ENCODE data around the gene ADAMTS12. TPM values are rescaled to one million over a fixed set of nuclear protein-coding genes. Genes with fewer than 3 reads are reported as not detected.
A peak's percentile ranks its signal among the peaks of the same experiment; 100 is the strongest.

ADAMTS12 gene
- total and polyA plus RNA-seq, 2 donors (not counting 1 experiment from before 2014, with no cell fraction given), result 10.7 to 44.8 TPM

- Histone ChIP-seq H3K27ac (ENCODE audit: insufficient read depth, low read length) (no peak overlapping the region), H3K4me3 (replicated peaks in 1 of 4; ENCODE audit: control extremely low read depth in 1 of 4, insufficient read depth in 1 of 4, low read depth in 3 of 4, low read length in 4 of 4) (no peak overlapping the region), H2AFZ (ENCODE audit: low read length) (no peak overlapping the region), H3K4me1 (ENCODE audit: control insufficient read depth, extremely low read depth, insufficient read depth, low read length) (peaks cover 4% of the 10 kb centered on the region), H4K20me1 (ENCODE audit: control insufficient read depth, extremely low read depth, insufficient read depth, low read length) (no peaks in the 10 kb centered on the region), H3K9me3 (ENCODE audit: control insufficient read depth, insufficient read depth, low read depth, low read length) (no peaks in the 10 kb centered on the region), H3K9ac (ENCODE audit: insufficient read depth, low read length) (no peak overlapping the region), H3K79me2 (ENCODE audit: control insufficient read depth, insufficient read depth, low read length) (no peaks in the 10 kb centered on the region), H3K36me3 (ENCODE audit: control insufficient read depth, insufficient read depth, low read length) (no peaks in the 10 kb centered on the region), H3K27me3 (ENCODE audit: control insufficient read depth, insufficient read depth, low read length) (no peaks in the 10 kb centered on the region), H3K4me2 (ENCODE audit: extremely low read depth, insufficient read depth, low read length) (no peak overlapping the region)
- peak in 1 of 2 donors; percentile 88 for DNase-seq (ENCODE audit: low read depth in 2 of 2)
- no peak for TF ChIP-seq EZH2 (IDR thresholded peaks at IDR 0.05; ENCODE audit: low read length, missing control alignments)
- TF ChIP-seq CTCF (conservative IDR thresholded peaks at IDR 0.05 in 1 of 2, IDR thresholded peaks at IDR 0.05 in 1 of 2; ENCODE audit: low read depth in 1 of 2, low read length in 2 of 2), result no peak
Measured at GRCh38 chr5:33688066-33688465, 203.7 kb downstream of the ADAMTS12 start.

- Histone ChIP-seq H3K4me2 (ENCODE audit: extremely low read depth, insufficient read depth, low read length) (no peak overlapping the region), H3K36me3 (ENCODE audit: control insufficient read depth, insufficient read depth, low read length) (no peaks in the 10 kb centered on the region), H3K27me3 (ENCODE audit: control insufficient read depth, insufficient read depth, low read length) (no peaks in the 10 kb centered on the region), H3K79me2 (ENCODE audit: control insufficient read depth, insufficient read depth, low read length) (no peaks in the 10 kb centered on the region), H3K27ac (ENCODE audit: insufficient read depth, low read length) (no peak overlapping the region), H4K20me1 (ENCODE audit: control insufficient read depth, extremely low read depth, insufficient read depth, low read length) (no peaks in the 10 kb centered on the region), H3K4me3 (replicated peaks in 1 of 4; ENCODE audit: control extremely low read depth in 1 of 4, insufficient read depth in 1 of 4, low read depth in 3 of 4, low read length in 4 of 4) (no peak overlapping the region), H2AFZ (ENCODE audit: low read length) (no peak overlapping the region), H3K4me1 (ENCODE audit: control insufficient read depth, extremely low read depth, insufficient read depth, low read length) (peaks cover 2% of the 10 kb centered on the region), H3K9ac (ENCODE audit: insufficient read depth, low read length) (no peak overlapping the region), H3K9me3 (ENCODE audit: control insufficient read depth, insufficient read depth, low read depth, low read length) (no peaks in the 10 kb centered on the region)
- no peak for TF ChIP-seq CTCF (conservative IDR thresholded peaks at IDR 0.05 in 1 of 2, IDR thresholded peaks at IDR 0.05 in 1 of 2; ENCODE audit: low read depth in 1 of 2, low read length in 2 of 2)
- TF ChIP-seq EZH2 (IDR thresholded peaks at IDR 0.05; ENCODE audit: low read length, missing control alignments), result no peak
- no peak for DNase-seq (ENCODE audit: low read depth in 2 of 2)
Measured at GRCh38 chr5:33685873-33686755, 205.7 kb downstream of the ADAMTS12 start.

- Histone ChIP-seq H3K9me3 (ENCODE audit: control insufficient read depth, insufficient read depth, low read depth, low read length) (no peaks in the 10 kb centered on the region), H3K9ac (ENCODE audit: insufficient read depth, low read length) (no peak overlapping the region), H3K27ac (ENCODE audit: insufficient read depth, low read length) (no peak overlapping the region), H3K36me3 (ENCODE audit: control insufficient read depth, insufficient read depth, low read length) (no peaks in the 10 kb centered on the region), H3K27me3 (ENCODE audit: control insufficient read depth, insufficient read depth, low read length) (no peaks in the 10 kb centered on the region), H4K20me1 (ENCODE audit: control insufficient read depth, extremely low read depth, insufficient read depth, low read length) (no peaks in the 10 kb centered on the region), H3K79me2 (ENCODE audit: control insufficient read depth, insufficient read depth, low read length) (no peaks in the 10 kb centered on the region), H3K4me2 (ENCODE audit: extremely low read depth, insufficient read depth, low read length) (no peak overlapping the region), H3K4me1 (ENCODE audit: control insufficient read depth, extremely low read depth, insufficient read depth, low read length) (peaks cover 2% of the 10 kb centered on the region), H3K4me3 (replicated peaks in 1 of 4; ENCODE audit: control extremely low read depth in 1 of 4, insufficient read depth in 1 of 4, low read depth in 3 of 4, low read length in 4 of 4) (no peak overlapping the region), H2AFZ (ENCODE audit: low read length) (no peak overlapping the region)
- TF ChIP-seq EZH2 (IDR thresholded peaks at IDR 0.05; ENCODE audit: low read length, missing control alignments) (no peak), CTCF (conservative IDR thresholded peaks at IDR 0.05 in 1 of 2, IDR thresholded peaks at IDR 0.05 in 1 of 2; ENCODE audit: low read depth in 1 of 2, low read length in 2 of 2) (no peak)
- peak in 1 of 2 donors; percentile 53 for DNase-seq (ENCODE audit: low read depth in 2 of 2)
Measured at GRCh38 chr5:33684496-33685159, 207.2 kb downstream of the ADAMTS12 start.
